HepG2 (cell line): ENCODE measurements around the gene IFNLR1. TPM values are rescaled to one million over a fixed set of nuclear protein-coding genes. Genes with fewer than 3 reads are reported as not detected.

Experiments
- ATF4 ChIP-seq, 2 experiments: fragments of 450-650 bp in 1 of 2; sonication (generic) in 1 of 2; formaldehyde crosslinking; IDR thresholded peaks; 2 replicates each; pipeline versions ENCODE4 v1.5.0 to v1.8.0; 2020 to 2022; ENCODE audit warnings: mild to moderate bottlenecking in 1 of 2, missing genetic modification reagents in 1 of 2
- BRF2 ChIP-seq: sonication (generic); formaldehyde crosslinking; IDR thresholded peaks from 2 replicates; pipeline ENCODE4 v1.8.1; 2022; ENCODE audit warnings: mild to moderate bottlenecking, missing genetic modification reagents
- EZH2 ChIP-seq: conservative IDR thresholded peaks from 2 replicates; pipeline ENCODE4 v1.6.1; 2012; ENCODE audit warnings: mild to moderate bottlenecking, low read depth, low read length, moderate library complexity
- MIER2 ChIP-seq: IDR thresholded peaks from 2 replicates; pipeline ENCODE4 v1.6.1; 2016; ENCODE audit warnings: missing biosample characterization, missing genetic modification reagents
- NCOA2 ChIP-seq: sonication (generic); formaldehyde crosslinking; IDR thresholded peaks from 2 replicates; pipeline ENCODE4 v1.8.0; 2022; ENCODE audit warnings: inconsistent platforms
- PHF5A ChIP-seq: IDR thresholded peaks from one replicate; pipeline ENCODE4 v1.6.1; 2018; ENCODE audit warnings: low read depth, missing genetic modification reagents; ENCODE audit not compliant: unreplicated experiment
- POLR2AphosphoS2 ChIP-seq: IDR thresholded peaks from 2 replicates; pipeline ENCODE4 v1.6.1; 2011; ENCODE audit warnings: low read depth, low read length, improper control_type of control experiment
- REPIN1 ChIP-seq: sonication (generic); formaldehyde crosslinking; IDR thresholded peaks from 2 replicates; pipeline ENCODE4 v1.8.0; 2022; ENCODE audit warnings: missing genetic modification reagents, low read depth, mild to moderate bottlenecking, borderline replicate concordance
- RERE ChIP-seq: IDR thresholded peaks from 2 replicates; pipeline ENCODE4 v1.6.1; 2016; ENCODE audit warnings: low read depth, missing genetic modification reagents, missing compliant biosample characterization
- RXRA ChIP-seq: sonication (generic); formaldehyde crosslinking; IDR thresholded peaks from 2 replicates; pipeline ENCODE4 v1.5.1; 2020; ENCODE audit warnings: missing genetic modification reagents
- SSRP1 ChIP-seq: IDR thresholded peaks from 2 replicates; pipeline ENCODE4 v1.6.1; 2016; ENCODE audit warnings: control low read depth
- TFDP2 ChIP-seq: sonication (generic); formaldehyde crosslinking; IDR thresholded peaks from 2 replicates; pipeline ENCODE4 v1.4.0; 2020; ENCODE audit warnings: missing genetic modification reagents
- ZFY ChIP-seq: sonication (generic); formaldehyde crosslinking; IDR thresholded peaks from 2 replicates; pipeline ENCODE4 v1.4.0; 2020; ENCODE audit warnings: missing genetic modification reagents
- ZNF256 ChIP-seq: sonication (generic); formaldehyde crosslinking; conservative IDR thresholded peaks from 2 replicates; pipeline ENCODE4 v1.4.0; 2020; ENCODE audit warnings: missing genetic modification reagents
- ZNF614 ChIP-seq: IDR thresholded peaks from 2 replicates; pipeline ENCODE4 v1.6.1; 2018; ENCODE audit warnings: missing biosample characterization, missing genetic modification reagents, inconsistent platforms, borderline replicate concordance
- ZNF770 ChIP-seq: sonication (generic); formaldehyde crosslinking; IDR thresholded peaks from 2 replicates; pipeline ENCODE4 v1.5.0; 2020; ENCODE audit warnings: mild to moderate bottlenecking, missing genetic modification reagents
- polyA plus RNA-seq, 8 experiments: library from polyadenylated mRNA; depleted of rRNA in 3 of 8; stranded (reverse) in 7 of 8; unstranded in 1 of 8; fragments of >200 nt; fragmentation: Illumina TruSeq in 4 of 8; extraction: Trizol in 4 of 8; gene quantifications; 2 replicates each; pipeline versions ENCODE4 v1.2.1 to v1.2.3, GENCODE V29; 2011 to 2016; ENCODE audit warnings: low read depth in 4 of 8, missing spikeins in 1 of 8, mixed read lengths in 1 of 8; ENCODE audit not compliant: insufficient read depth in 1 of 8
- total RNA-seq, 5 experiments: library from RNA; depleted of rRNA; stranded (reverse); fragments of >200 nt; fragmentation: Illumina TruSeq; extraction: Trizol; gene quantifications; 2 replicates each; pipeline ENCODE4 v1.2.3, GENCODE V29; 2016; ENCODE audit warnings: low read depth in 1 of 5

Gene IFNLR1
- total and polyA plus RNA-seq, 2 of the 13 experiments (the other 11 are each of a cell fraction or from before 2014, with no cell fraction given), result 3.8 to 8.5 TPM

- TF ChIP-seq NCOA2 (CRISPR knock-in tag), result peak; percentile 30
- TF ChIP-seq PHF5A, result peak; percentile 32
- no peak for TF ChIP-seq ZNF256 (CRISPR knock-in tag)
- peak; percentile 46; the same call in 1 of the 2 replicates for TF ChIP-seq TFDP2 (CRISPR knock-in tag)
- TF ChIP-seq RXRA (CRISPR knock-in tag), result peak; percentile 42; the same call in 1 of the 2 replicates
- no peak for TF ChIP-seq EZH2
- 0 out of 2 replicates have a peak, but pooled peaks have one; percentile 56 for TF ChIP-seq BRF2
- peak; percentile 69; the same call in 1 of the 2 replicates for TF ChIP-seq ZFY (CRISPR knock-in tag)
- TF ChIP-seq POLR2AphosphoS2, result no peak
- 0 out of 2 replicates have a peak, but pooled peaks have one; percentile 49 for TF ChIP-seq ZNF770 (CRISPR knock-in tag)
- 0 out of 2 replicates have a peak, but pooled peaks have one; percentile 51 for TF ChIP-seq REPIN1 (CRISPR knock-in tag)
- TF ChIP-seq SSRP1 (CRISPR knock-in tag), result 0 out of 2 replicates have a peak, but pooled peaks have one; percentile 46
- peak; percentile 14; the same call in 1 of the 2 replicates for TF ChIP-seq MIER2
- no peak for TF ChIP-seq RERE
- TF ChIP-seq ZNF614 (CRISPR knock-in tag), result peak; percentile 22; the same call in 1 of the 2 replicates
- peak in 1 of 2 experiments; percentile 68; a peak in 2 of 4 replicates for TF ChIP-seq ATF4 (CRISPR knock-in tag; IDR thresholded peaks at IDR 0.05)
These were observed 67.0 kb downstream of the IFNLR1 start (continued) for GRCh38 chr1:24119859-24120756.
